Measurements from ENCODE around the gene ADK.
"Not testable (repeated sequence)": the region's sequence is repeated elsewhere in the genome, so short reads cannot be mapped to it uniquely, and the experiment has no call there.

Gene ADK

GRCh38 chr10:74419958-74420375 lies 268.9 kb downstream of the ADK start:
- no peak for DNase-seq (ENCODE audit: low spot score)

GRCh38 chr10:74424565-74424964 lies 273.5 kb downstream of the ADK start:
- no peak for DNase-seq (ENCODE audit: low spot score)

- no peak for DNase-seq (ENCODE audit: low spot score)
Observed at GRCh38 chr10:74425456-74426001, 274.5 kb downstream of the ADK start.

- DNase-seq (ENCODE audit: low spot score): no peak
Observed at GRCh38 chr10:74431816-74432215, 280.8 kb downstream of the ADK start.

- peak; percentile 83 for DNase-seq (ENCODE audit: low spot score)
Observed at GRCh38 chr10:74432841-74433594, 282.0 kb downstream of the ADK start.

GRCh38 chr10:74433595-74433956 lies 282.6 kb downstream of the ADK start:
- DNase-seq (ENCODE audit: low spot score): no peak

- DNase-seq (ENCODE audit: low spot score): no peak
Observed at GRCh38 chr10:74433993-74434392, 283.0 kb downstream of the ADK start.

- no peak for DNase-seq (ENCODE audit: low spot score)
Observed at GRCh38 chr10:74434547-74434946, 283.5 kb downstream of the ADK start.

- DNase-seq (ENCODE audit: low spot score): no peak
Observed at GRCh38 chr10:74436523-74437170, 285.6 kb downstream of the ADK start.

- DNase-seq (ENCODE audit: low spot score): no peak
Observed at GRCh38 chr10:74437822-74438221, 286.8 kb downstream of the ADK start.

GRCh38 chr10:74439213-74439612 lies 288.2 kb downstream of the ADK start:
- peak; percentile 73 for DNase-seq (ENCODE audit: low spot score)

GRCh38 chr10:74445493-74445892 lies 294.5 kb downstream of the ADK start:
- DNase-seq (ENCODE audit: low spot score): no peak

GRCh38 chr10:74450602-74451001 lies 299.6 kb downstream of the ADK start:
- DNase-seq (ENCODE audit: low spot score): no peak

- no peak for DNase-seq (ENCODE audit: low spot score)
Observed at GRCh38 chr10:74451127-74451829, 300.3 kb downstream of the ADK start.

- no peak for DNase-seq (ENCODE audit: low spot score)
Observed at GRCh38 chr10:74453169-74453568, 302.1 kb downstream of the ADK start.

- DNase-seq (ENCODE audit: low spot score): not testable (repeated sequence)
Observed at GRCh38 chr10:74457478-74457877, 306.5 kb downstream of the ADK start.

- DNase-seq (ENCODE audit: low spot score): no peak
Observed at GRCh38 chr10:74460812-74461211, 309.8 kb downstream of the ADK start.

- DNase-seq (ENCODE audit: low spot score): no peak
Observed at GRCh38 chr10:74474022-74474713, 323.1 kb downstream of the ADK start.

GRCh38 chr10:74476162-74476706 lies 325.2 kb downstream of the ADK start:
- DNase-seq (ENCODE audit: low spot score): not testable (repeated sequence)

- DNase-seq (ENCODE audit: low spot score): no peak
Observed at GRCh38 chr10:74480778-74481177, 329.8 kb downstream of the ADK start.

GRCh38 chr10:74483356-74483755 lies 332.3 kb downstream of the ADK start:
- DNase-seq (ENCODE audit: low spot score): no peak

Measured in SK-N-DZ (cell line).